ENCODE results near the gene HECTD1.

GRCh38 chr14:31122098-31122611 lies 85.4 kb downstream of the HECTD1 start:
- TF ChIP-seq CTCF (IDR thresholded peaks at IDR 0.05) (no peak), EP300 (IDR thresholded peaks at IDR 0.05) (no peak)
